K562 (cell line): ENCODE data around the gene SBK3. TPM values are rescaled to one million over a fixed set of nuclear protein-coding genes. Genes with fewer than 3 reads are reported as not detected.

ENCODE experiments used
- ATAC-seq: fragments of 200-7000 bp; cut with Tn5 transposase; 3 replicates; pipeline ENCODE4 v1.9.1; 2020; ENCODE audit warnings: moderate library complexity
- BruUV-seq: library from RNA; stranded (reverse); fragments of 400-500 nt; replicated peaks from 2 replicates; lab custom pipeline; 2021; lab: Mats Ljungman, UMichigan
- CTCF ChIA-PET: fragments of 300-600 bp; formaldehyde crosslinking; extraction: SDS; loops from one replicate; lab custom pipeline; 2021; ENCODE audit warnings: low intra/inter-chr PET ratio; lab: Yijun Ruan, JAX
- POLR2A ChIA-PET: fragments of 300-600, 350-650 bp; sonication (Branson Sonifier 250); formaldehyde crosslinking; extraction: SDS; loops from one replicate; lab custom pipeline; 2021; ENCODE audit warnings: antibody characterized with exemption, inconsistent platforms; lab: Yijun Ruan, JAX
- DNase-seq, 4 experiments: peaks; one replicate each; pipeline versions ENCODE4 v3.0.0 to v3.0.0-alpha.2; 2011 to 2018; ENCODE audit warnings: low spot score in 3 of 4, mixed read lengths in 3 of 4; ENCODE audit errors: extremely low read depth in 1 of 4
- FAIRE-seq: peaks from 2 replicates; lab custom pipeline; 2011; peaks lifted over from hg19 to GRCh38; lab: Jason Lieb, UNC
- H2AFZ ChIP-seq: 2 replicates; pipeline ENCODE4 v1.6.0; 2011; ENCODE audit warnings: low read depth, low read length, control low read depth, inconsistent platforms
- H3K27ac ChIP-seq: fragments of 200-600 bp; 3 replicates; pipeline ENCODE4 v1.8.0; 2011; ENCODE audit warnings: low read depth, mild to moderate bottlenecking, control low read depth, inconsistent platforms, low read length, moderate library complexity, mixed read lengths; ENCODE audit errors: extremely low read depth
- H3K27me3 ChIP-seq, 2 experiments: fragments of 300-600 bp in 1 of 2; 2 replicates in 1 of 2; 3 replicates in 1 of 2; pipeline versions ENCODE4 v1.6.0 to v1.8.0; 2011; ENCODE audit warnings: inconsistent platforms in 2 of 2, low read length in 2 of 2, mild to moderate bottlenecking in 1 of 2, mixed read lengths in 1 of 2, moderate library complexity in 1 of 2; ENCODE audit not compliant: control insufficient read depth in 2 of 2, insufficient read depth in 2 of 2
- H3K36me3 ChIP-seq: fragments of 300-600 bp; 3 replicates; pipeline ENCODE4 v1.8.0; 2011; ENCODE audit warnings: mild to moderate bottlenecking, low read length, inconsistent platforms; ENCODE audit not compliant: control insufficient read depth, insufficient read depth
- H3K4me1 ChIP-seq, 2 experiments: fragments of 200-600 bp in 1 of 2; replicated peaks in 1 of 2; 2 replicates in 1 of 2; 3 replicates in 1 of 2; pipeline versions ENCODE4 v1.5.1 to v1.8.0; 2011; ENCODE audit warnings: inconsistent platforms in 2 of 2, low read length in 2 of 2, mild to moderate bottlenecking in 1 of 2, mixed read lengths in 1 of 2, moderate library complexity in 1 of 2; ENCODE audit not compliant: control insufficient read depth in 2 of 2, insufficient read depth in 2 of 2
- H3K4me2 ChIP-seq: 2 replicates; pipeline ENCODE4 v1.6.1; 2011; ENCODE audit warnings: low read length, control low read depth, inconsistent platforms, mixed read lengths; ENCODE audit not compliant: insufficient read depth
- H3K4me3 ChIP-seq: fragments of 200-600 bp; sonication (generic), shearing (Covaris generic); 2 replicates; pipeline ENCODE4 v1.5.1; 2016; ENCODE audit warnings: control low read depth, inconsistent platforms
- H3K79me2 ChIP-seq: fragments of 200-600 bp; 3 replicates; pipeline ENCODE4 v1.8.0; 2011; ENCODE audit warnings: low read length, inconsistent platforms; ENCODE audit not compliant: control insufficient read depth, insufficient read depth
- H3K9ac ChIP-seq, 2 experiments: 2 replicates each; pipeline versions ENCODE4 v1.6.0 to v1.6.1; 2011; ENCODE audit warnings: low read depth in 2 of 2, low read length in 2 of 2, control low read depth in 1 of 2, inconsistent platforms in 1 of 2, mild to moderate bottlenecking in 1 of 2, mixed read lengths in 1 of 2; ENCODE audit not compliant: insufficient read depth in 1 of 2
- H3K9me1 ChIP-seq: one replicate; pipeline ENCODE4 v1.6.0; 2011; ENCODE audit warnings: inconsistent platforms, mild to moderate bottlenecking, low read length, moderate library complexity; ENCODE audit not compliant: control insufficient read depth, insufficient read depth
- H3K9me3 ChIP-seq: replicated peaks from 2 replicates; pipeline ENCODE4 v1.5.1; 2011; ENCODE audit warnings: low read depth, low read length, inconsistent platforms; ENCODE audit not compliant: control insufficient read depth, insufficient read depth
- H4K20me1 ChIP-seq: replicated peaks from 2 replicates; pipeline ENCODE4 v1.6.1; 2011; ENCODE audit warnings: low read length, inconsistent platforms, mixed read lengths; ENCODE audit not compliant: control insufficient read depth, insufficient read depth
- ESRRA ChIP-seq: fragments of 450-650 bp; IDR thresholded peaks from 2 replicates; pipeline ENCODE4 v1.6.1; 2014; ENCODE audit warnings: low read depth, mild to moderate bottlenecking, moderate library complexity, borderline replicate concordance
- ZNF696 ChIP-seq: fragments of 250-450 bp; sonication (Bioruptor Pico); conservative IDR thresholded peaks from 2 replicates; pipeline ENCODE4 v1.4.0; 2020; ENCODE audit warnings: mild to moderate bottlenecking, moderate library complexity
- ZNF766 ChIP-seq: fragments of 200-800 bp; sonication (Bioruptor generic); conservative IDR thresholded peaks from 2 replicates; pipeline ENCODE4 v1.6.1; 2016; ENCODE audit warnings: missing genetic modification characterization, missing compliant biosample characterization
- WGBS: fragments of 100-300 bp; shearing (Covaris generic); methylation state at CpG from one replicate; pipeline ENCODE4 v1.1.6; 2016; ENCODE audit warnings: low coverage, mixed read lengths; ENCODE audit not compliant: insufficient coverage; ENCODE audit errors: missing lambda C conversion rate; 5-methylcytosine and 5-hydroxymethylcytosine counted together
- in situ Hi-C: fragments of 300-500 bp; cut with MboI; formaldehyde crosslinking; loops from 4 replicates; pipeline ENCODE4 v1.15.0; 2018; ENCODE audit warnings: inconsistent platforms, mixed read lengths
- intact Hi-C: fragments of 100-400 bp; cut with micrococcal nuclease; formaldehyde crosslinking; loops from 2 replicates; pipeline ENCODE4 v1.14.2; 2022
- polyA plus RNA-seq, 8 experiments: library from polyadenylated mRNA; depleted of rRNA in 4 of 8; stranded (reverse) in 5 of 8; unstranded in 3 of 8; fragments of >200 nt; fragmentation: Nextera tagmentation in 2 of 8; fragmentation: Illumina TruSeq in 1 of 8; extraction: Ambion mirVana in 2 of 8; extraction: Trizol in 1 of 8; gene quantifications; 2 replicates each; pipeline versions ENCODE4 v1.2.1 to v1.2.3, GENCODE V29; 2011 to 2014; ENCODE audit warnings: inconsistent platforms in 1 of 8, missing spikeins in 1 of 8
- total RNA-seq, 7 experiments: library from RNA; depleted of rRNA in 6 of 7; stranded (reverse); fragments of >200 nt in 6 of 7; fragmentation: Illumina TruSeq in 2 of 7; extraction: Trizol in 2 of 7; gene quantifications; 2 replicates each; pipeline versions ENCODE4 v1.2.1 to v1.2.3, GENCODE V29; 2011 to 2021; ENCODE audit warnings: low replicate concordance in 1 of 7
- TF ChIP-seq, protein P1 (sequence below): sonication (generic); formaldehyde crosslinking; IDR thresholded peaks from 2 replicates; pipeline ENCODE4 v1.4.0; 2020; ENCODE audit warnings: mild to moderate bottlenecking, missing genetic modification reagents

Gene SBK3
- total and polyA plus RNA-seq, 9 of the 15 experiments (the other 6 are each of a cell fraction or from before 2014, with no cell fraction given): 0.11 to 0.43 (median 0.13) TPM; not detected in 6

DNA sequence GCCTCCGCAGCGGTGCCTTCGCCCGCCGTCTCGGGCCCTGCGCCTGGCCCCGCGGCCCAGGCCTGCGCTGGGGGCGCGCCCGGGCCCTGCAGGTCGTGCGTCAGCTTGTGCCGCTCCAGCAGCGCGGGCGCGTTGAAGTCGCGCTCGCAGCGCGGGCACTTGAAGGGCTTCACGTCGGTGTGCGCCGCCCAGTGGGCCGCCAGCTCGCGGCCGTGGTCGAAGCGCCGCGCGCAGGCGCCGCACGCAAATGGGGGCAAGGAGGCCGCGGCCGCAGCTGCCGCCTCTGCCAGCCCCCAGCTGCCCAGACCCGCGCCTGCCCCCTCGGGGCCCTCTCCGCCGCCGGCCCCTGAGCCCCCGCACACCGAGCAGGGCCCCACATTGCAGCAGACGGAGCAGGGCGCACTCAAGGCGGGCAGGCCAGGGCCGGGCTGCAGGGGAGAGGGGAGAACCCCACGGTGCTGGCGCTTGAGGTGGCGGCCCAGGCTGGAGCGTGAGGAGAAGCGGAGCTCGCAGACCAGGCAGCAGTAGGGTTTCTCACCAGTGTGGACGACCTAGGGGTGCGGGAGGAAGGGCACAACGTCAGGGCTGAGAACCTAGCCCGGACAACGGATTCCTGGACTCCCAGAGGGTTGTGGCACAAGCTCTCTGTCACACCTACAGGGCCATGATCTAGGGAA lies 47.9 kb upstream of the SBK3 start:
- DNase-seq: no peak
- ATAC-seq: no peak
- ChIA-PET CTCF (no interaction called here), POLR2A (no interaction called here)
- Histone ChIP-seq H3K4me3 (no peak overlapping the region), H3K9me1 (no peaks in the 10 kb centered on the region), H4K20me1 (no peaks in the 10 kb centered on the region), H3K27me3 (no peaks in the 10 kb centered on the region), H2AFZ (no peak overlapping the region), H3K36me3 (peaks cover 39% of the 10 kb centered on the region; the same call in 2 of the 3 replicates), H3K4me2 (no peak overlapping the region), H3K4me1 (peaks cover 6 to 28% of the 10 kb centered on the region in 2 experiments; a peak in 3 of 5 replicates), H3K79me2 (peaks cover 1% of the 10 kb centered on the region; the same call in 1 of the 3 replicates), H3K9ac (no peak overlapping the region), H3K27ac (no peak overlapping the region), H3K9me3 (peaks cover 3% of the 10 kb centered on the region; the same call in 1 of the 2 replicates)
- WGBS: 94% methylated on average over 22 of the region's 68 CpGs
- no TSS peak for BruUV-seq
- no peak for FAIRE-seq
- in situ Hi-C loops (no loop called here), intact Hi-C loops (no loop called here)
- TF ChIP-seq ESRRA (no peak), ZNF696 (CRISPR knock-in tag) (no peak), ZNF766 (CRISPR knock-in tag) (no peak)
- TF ChIP-seq, protein P1, sequence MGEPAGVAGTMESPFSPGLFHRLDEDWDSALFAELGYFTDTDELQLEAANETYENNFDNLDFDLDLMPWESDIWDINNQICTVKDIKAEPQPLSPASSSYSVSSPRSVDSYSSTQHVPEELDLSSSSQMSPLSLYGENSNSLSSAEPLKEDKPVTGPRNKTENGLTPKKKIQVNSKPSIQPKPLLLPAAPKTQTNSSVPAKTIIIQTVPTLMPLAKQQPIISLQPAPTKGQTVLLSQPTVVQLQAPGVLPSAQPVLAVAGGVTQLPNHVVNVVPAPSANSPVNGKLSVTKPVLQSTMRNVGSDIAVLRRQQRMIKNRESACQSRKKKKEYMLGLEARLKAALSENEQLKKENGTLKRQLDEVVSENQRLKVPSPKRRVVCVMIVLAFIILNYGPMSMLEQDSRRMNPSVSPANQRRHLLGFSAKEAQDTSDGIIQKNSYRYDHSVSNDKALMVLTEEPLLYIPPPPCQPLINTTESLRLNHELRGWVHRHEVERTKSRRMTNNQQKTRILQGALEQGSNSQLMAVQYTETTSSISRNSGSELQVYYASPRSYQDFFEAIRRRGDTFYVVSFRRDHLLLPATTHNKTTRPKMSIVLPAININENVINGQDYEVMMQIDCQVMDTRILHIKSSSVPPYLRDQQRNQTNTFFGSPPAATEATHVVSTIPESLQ (CRISPR knock-in tag): no peak
